Renal cortical epithelial cell (primary cell): ENCODE data around the gene ENO3. TPM values are rescaled to one million over a fixed set of nuclear protein-coding genes. Genes with fewer than 3 reads are reported as not detected.
A peak's percentile ranks its signal among the peaks of the same experiment; 100 is the strongest.

Experiments used
- DNase-seq: peaks from one replicate; pipeline ENCODE4 v3.0.0-alpha.2; 2011; ENCODE audit warnings: low read depth
- total RNA-seq: library from RNA; depleted of rRNA; stranded (reverse); fragments of >200 nt; gene quantifications from 2 replicates; pipeline ENCODE4 v1.2.3, GENCODE V29; 2014

ENO3 gene
- total RNA-seq, 1 donor from 2014 or later: 5.3 TPM

DNA sequence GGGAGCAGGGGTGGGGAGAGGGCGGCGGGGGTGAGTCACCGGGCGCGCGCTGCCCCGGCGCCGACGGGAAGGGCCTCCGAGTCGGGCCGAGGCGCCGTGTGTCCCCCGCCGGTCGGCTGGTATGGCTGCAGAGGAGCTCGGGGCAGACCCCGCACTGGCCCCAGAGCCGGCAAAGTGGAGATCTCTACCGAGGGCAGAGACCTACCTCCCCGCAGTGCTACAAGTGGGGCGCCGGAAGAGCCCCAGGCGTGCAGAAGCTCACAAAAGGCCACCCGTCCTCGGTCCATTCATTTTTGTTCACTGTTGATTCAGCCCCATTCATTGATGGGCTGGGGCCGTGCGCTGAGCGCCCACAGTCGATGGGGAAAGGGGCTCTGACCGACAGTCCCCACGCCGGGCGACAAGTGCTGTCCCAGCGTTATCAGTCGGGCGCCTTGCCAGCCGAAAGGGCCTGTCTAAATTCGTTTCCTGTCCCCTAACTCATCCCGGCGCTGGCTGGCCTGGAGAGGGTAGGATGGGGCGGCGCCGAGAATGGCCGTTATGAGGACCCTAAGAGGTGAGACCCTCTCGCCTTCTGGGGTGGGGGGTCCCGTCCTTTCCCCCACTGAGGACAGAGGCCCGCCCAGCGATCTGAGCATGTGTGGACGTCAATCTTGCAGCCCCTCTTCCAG is 709 bp upstream of the ENO3 start:
- DNase-seq: no peak

- no peak for DNase-seq
Observed at GRCh38 chr17:4951486-4951885, 567 bp downstream of the ENO3 start.

DNA sequence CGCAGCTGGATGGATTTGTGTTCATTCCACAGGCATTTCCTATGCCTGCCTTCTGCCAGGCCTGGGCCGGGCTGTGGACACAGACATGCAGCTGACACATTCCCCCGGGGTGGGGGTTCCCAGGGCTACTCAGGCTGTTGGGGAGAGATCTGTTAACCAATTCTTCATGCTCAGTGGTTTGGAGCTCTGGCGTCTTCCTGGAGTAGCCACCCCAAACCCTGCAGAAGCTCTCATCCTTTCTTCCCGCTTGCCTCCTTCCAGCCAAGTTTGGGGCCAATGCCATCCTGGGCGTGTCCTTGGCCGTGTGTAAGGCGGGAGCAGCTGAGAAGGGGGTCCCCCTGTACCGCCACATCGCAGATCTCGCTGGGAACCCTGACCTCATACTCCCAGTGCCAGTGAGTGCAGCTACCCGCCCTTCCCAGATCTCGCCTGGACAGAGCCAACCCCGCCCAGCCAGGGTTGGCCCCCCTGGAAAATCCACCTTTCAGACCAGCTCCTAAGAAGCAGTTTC is 2.6 kb downstream of the ENO3 start:
- peak; percentile 72 for DNase-seq

- DNase-seq: no peak
Observed at GRCh38 chr17:4955091-4955490, 4.2 kb downstream of the ENO3 start.

DNA sequence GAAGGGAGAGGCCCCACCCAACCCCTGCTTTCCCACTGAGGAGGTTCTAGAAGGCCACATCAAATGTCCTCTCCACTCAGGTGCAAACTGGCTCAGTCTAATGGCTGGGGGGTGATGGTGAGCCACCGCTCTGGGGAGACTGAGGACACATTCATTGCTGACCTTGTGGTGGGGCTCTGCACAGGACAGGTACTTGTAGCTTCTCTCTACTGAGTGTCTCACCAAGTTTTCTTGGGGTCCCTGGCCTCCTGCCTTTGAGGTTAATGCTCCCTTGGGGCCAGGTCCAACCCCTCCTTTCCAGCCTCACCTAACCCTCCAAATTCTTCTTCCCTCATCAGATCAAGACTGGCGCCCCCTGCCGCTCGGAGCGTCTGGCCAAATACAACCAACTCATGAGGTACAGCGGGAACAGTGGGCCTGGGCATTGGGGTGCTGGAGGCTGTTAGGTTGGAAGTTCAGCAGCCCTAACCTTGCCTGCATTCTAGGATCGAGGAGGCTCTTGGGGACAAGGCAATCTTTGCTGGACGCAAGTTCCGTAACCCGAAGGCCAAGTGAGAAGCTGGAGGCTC is 5.7 kb downstream of the ENO3 start:
- DNase-seq: no peak

DNA sequence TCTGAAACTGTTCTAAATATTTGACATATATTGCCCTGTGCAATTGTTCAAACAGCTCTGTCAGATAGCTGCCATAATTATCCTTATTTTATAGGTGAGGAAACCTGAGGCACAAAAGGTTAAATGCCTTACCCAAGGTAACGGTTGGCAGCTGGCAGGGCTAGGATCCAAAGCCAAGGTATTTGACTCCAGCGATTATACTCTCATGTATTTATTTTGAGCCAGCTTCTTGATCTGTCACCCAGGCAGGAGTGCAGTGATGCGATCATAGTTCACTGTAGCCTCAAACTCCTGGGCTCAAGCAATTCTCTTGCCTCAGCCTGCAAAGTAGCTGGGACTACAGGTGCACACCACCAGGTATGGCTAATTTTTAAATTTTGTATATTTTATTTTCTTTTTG is 7.2 kb downstream of the ENO3 start:
- no peak for DNase-seq

- no peak for DNase-seq
Observed at GRCh38 chr17:4959261-4959965, 8.5 kb downstream of the ENO3 start.

DNA sequence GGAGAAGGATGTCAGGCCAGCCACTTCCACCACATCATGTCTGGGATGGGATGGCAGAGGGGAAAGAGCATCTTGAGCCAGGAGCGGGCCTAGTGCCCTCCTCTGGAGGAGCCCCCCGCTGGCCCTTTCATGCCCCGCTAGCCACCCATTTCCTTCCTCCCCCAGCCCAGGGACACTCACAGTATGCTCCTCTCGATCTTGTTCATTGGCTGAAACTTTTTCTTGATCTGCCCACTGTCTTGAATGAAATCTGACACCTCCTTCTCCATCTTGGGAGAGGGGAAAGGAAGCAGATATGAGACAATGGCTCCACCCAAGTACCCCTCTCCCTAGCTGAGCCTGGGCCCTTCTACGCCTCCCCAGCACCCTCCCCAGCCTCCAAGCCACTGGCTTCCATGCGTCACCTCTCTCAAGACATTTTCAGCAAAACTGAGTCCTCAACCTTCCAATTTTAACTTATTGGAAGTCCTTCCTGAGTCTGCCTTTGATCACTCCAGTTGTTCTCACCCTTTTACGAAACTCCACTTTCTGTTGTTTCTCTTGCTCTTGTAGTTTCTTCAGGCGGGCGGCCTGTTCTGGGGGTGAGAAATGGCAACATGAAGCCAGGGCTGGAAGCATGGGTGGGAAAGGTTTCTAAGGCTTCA is 9.5 kb downstream of the ENO3 start:
- DNase-seq: no peak

- no peak for DNase-seq
Observed at GRCh38 chr17:4965311-4965986, 14.5 kb downstream of the ENO3 start.

- peak; percentile 99 for DNase-seq
Observed at GRCh38 chr17:4966844-4967538, 16.1 kb downstream of the ENO3 start.

DNA sequence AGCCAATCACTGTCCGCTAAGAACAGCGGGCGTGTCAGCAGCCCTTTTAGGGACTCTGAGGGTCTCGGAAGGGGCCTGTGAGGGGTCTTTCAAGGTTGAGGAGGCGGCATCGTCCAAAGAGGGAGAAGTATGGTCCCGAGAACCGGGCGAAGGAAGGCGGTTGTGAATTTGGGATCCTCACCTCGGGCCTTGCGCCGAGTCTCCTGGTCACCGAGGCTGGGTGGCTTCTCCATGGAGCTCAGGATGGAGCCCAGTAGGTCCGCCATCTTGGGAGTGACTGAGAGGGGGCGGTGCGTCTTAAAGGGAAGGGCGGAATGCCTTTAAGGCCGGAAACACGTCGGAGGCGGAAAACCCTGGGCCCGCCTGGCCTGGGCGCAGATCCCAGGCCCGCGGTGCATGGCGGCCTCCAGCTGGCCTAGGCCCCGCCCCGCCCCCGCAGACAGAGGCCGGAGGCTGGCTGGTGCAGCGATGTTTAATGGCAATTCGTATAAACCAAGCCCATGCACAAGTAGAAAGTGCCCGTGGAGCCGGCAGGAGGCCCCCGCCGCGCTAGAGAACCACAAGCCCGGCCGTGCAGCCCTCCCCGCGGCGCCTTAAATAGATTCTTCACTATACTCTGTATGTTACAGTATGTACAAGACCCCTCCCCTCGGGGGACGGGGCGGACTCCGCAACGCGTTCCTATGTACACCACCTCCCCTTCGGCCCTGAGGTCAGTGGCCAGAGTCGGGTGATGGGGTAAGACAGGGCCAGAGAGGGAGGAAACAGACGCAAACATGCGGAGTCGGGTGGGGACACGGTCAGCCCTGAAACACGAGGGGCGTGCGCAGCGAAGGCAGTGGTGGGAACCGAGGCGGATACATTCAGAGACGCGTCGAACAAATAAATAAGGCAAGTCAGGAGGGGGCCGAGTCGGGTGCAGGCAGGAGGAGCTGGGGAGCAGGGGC is 16.9 kb downstream of the ENO3 start, which contains the start of gene SPAG7:
Gene SPAG7 (minus strand): TSS at position 279 of the 947 bp plus-strand sequence. CDS start 13 bp downstream, at position 266.
- peak; percentile 87 for DNase-seq

DNA sequence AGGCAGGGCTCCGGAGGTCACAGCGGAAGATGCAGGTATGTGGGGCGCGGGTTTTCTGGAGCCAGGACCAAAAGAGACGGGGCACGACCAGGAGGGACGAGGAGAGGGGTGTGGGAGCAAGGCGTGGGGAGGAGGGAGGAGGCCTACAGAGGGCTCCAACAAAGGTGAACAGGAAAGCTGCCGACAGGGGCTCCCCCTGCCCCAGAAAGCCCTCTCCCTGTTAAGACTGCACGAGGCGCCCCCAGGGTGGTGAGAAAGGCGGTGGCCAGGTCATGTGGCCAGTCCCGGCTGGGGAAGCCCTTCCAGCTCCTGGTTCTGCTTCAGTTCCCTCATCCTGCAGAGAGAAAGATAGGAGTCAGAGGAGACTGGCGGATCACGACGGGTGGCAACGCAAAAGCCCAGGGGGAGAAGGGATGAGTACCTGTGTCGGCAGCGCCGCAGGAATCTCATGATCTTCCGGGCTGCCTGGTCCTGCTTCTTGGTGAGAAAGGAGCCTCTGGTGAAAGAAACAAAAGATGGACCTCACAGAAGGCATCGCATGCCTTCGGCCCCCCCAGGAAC is 17.6 kb downstream of the ENO3 start:
- peak; percentile 64 for DNase-seq

DNA sequence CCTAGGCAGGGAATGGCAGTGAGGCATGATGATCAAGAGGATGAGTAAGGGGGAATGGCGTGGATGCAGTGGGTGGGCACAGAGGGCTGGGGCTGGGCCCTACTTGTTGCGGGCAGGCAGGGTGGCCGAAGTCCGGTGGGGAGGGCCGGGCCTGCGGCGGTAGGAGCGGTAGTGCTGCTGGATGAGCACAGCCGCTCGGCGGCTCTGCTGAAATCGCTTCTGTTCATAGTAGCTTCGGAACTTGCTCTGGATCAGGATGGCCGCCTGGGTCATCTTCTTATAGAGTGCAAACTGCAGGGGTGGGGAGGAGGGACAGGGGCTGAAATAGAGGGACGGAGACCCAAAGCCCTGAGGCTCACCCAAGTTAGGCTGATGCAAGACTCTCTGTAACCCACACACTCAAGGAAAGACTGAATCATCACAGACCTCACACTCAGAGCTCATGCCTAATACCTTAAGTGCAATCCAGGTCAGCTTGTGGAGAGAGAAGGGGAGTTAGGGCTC is 18.2 kb downstream of the ENO3 start:
- peak; percentile 97 for DNase-seq

DNA sequence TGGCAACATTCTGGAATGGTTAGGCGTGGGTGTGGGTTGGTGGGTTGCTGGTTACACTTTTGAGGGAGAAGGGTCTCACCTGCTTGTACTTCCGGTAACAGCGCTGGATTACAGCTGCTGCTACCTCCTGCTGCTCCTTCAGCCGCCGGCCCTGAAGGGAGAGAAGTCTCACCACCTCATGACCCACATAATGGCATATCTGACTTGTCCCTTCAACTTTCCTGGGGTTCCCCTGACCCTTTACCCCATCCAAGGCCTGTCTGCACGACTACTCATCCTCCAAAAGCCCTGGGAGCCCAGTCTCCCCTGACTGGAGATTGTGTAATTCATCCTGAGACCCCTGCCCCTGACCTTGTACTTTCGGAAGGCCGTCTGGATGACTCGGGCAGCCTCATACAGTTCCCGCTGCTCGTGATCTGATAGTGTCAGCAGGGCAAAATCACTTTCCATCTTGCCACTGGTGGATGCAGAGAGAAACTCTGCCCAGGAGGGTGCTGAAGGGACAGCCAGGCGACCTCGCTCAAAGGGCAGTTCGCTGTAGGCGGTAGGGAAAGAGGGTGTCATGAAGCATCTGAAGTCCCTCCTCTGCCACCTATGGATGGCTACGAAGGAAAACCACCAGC is 18.7 kb downstream of the ENO3 start:
- no peak for DNase-seq

DNA sequence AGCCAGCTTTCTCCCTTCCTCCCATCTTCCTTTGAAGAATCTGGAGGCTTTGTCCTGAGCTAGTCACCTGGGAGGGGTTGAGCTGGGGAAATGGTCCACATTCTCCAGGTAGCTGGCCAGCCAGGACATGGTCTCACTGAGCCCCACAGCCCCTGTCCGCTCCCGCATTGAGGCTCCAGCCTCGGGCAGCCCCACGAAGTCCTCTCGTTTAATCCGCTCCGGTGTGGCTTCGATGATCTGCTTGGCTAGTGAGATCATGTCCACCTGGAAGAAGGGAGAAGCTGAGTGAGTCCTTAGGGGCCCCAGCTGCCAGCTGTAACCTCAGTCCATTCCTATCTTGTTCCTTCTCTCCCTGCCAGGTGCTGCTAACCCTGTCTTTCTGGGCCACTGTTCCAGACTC is 19.4 kb downstream of the ENO3 start:
- no peak for DNase-seq

DNA sequence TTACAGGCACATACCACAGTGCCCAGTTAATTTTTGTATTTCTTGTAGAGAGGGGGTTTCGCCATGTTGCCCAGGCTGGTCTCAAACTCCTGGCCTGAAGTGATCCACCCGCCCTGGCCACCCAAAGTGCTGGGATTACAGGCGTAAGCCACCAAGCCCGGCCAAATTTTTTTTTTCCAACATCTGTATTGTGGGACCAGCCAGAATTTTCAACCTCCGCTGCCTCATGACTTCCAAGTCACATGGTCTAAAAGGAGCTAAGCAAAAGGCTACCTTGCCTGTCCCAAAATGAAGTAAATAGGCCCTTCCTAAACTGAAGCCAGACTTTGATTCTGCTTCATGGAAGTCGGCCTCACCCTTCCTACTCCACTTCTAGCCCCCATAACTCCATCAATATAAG is 20.9 kb downstream of the ENO3 start:
- DNase-seq: no peak

DNA sequence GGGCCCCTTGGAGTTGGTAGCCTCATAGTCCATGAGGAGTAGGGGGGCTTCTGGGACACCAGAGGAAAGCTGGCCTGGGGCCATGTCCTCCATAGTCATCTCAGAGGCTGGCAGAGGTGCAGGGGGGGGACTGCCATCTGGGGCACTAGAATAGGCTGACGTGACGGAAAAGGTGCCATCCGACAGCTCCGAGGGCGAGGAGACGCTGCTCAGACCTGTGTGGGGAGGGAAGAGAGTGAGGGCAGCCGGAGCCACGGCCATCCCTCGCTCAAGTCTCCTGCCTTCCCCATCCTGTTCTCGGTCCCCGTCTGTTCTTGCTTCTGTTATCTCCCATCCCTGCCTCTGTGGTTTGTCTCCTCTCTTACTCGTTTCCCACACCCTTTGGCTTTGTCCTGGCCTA is 21.4 kb downstream of the ENO3 start:
- no peak for DNase-seq

DNA sequence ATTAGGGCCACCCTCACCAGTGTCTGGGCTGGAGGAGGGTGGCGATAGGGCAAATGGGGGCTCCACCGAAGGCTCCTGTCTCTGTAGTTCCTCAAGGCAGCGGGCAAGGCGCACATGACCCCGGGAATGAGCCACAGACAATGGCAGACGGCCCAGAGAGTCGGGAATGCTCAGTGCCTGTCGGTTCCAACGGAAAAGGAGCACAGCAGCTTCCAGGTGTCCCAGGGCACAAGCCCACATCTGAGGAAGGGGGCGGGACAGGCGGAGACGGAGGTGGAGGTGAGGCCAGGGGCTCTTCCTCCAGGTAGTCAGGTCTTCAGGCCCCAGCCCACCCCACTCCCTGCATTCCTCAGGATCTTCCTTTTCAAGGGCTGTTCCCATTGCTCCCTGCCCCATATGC is 21.8 kb downstream of the ENO3 start:
- DNase-seq: no peak
